IMR-90 (cell line): ENCODE data around the gene CDHR2.

Experiments
- BHLHE40 ChIP-seq: fragments of 150-350 bp; IDR thresholded peaks from 2 replicates; pipeline ENCODE4 v1.6.1; 2016; ENCODE audit warnings: mild to moderate bottlenecking, low read depth, low read length
- MAZ ChIP-seq: IDR thresholded peaks from 2 replicates; pipeline ENCODE4 v1.6.1; 2012; ENCODE audit warnings: low read depth, mild to moderate bottlenecking, low read length, improper control_type of control experiment, moderate library complexity, borderline replicate concordance
- POLR2A ChIP-seq: IDR thresholded peaks from 2 replicates; pipeline ENCODE4 v1.6.1; 2012; ENCODE audit warnings: mild to moderate bottlenecking, low read depth, low read length
- TF ChIP-seq, protein P1 (sequence below): conservative IDR thresholded peaks from 2 replicates; pipeline ENCODE4 v1.5.1; 2012; ENCODE audit warnings: mild to moderate bottlenecking, low read depth, low read length, improper control_type of control experiment
- TF ChIP-seq, protein P2 (sequence below): fragments of 150-350 bp; IDR thresholded peaks from 2 replicates; pipeline ENCODE4 v1.6.1; 2016; ENCODE audit warnings: low read depth, mild to moderate bottlenecking, low read length, moderate library complexity, borderline replicate concordance

GRCh38 chr5:176557846-176558245 is 8.7 kb downstream of the CDHR2 start:
- TF ChIP-seq, protein P1, sequence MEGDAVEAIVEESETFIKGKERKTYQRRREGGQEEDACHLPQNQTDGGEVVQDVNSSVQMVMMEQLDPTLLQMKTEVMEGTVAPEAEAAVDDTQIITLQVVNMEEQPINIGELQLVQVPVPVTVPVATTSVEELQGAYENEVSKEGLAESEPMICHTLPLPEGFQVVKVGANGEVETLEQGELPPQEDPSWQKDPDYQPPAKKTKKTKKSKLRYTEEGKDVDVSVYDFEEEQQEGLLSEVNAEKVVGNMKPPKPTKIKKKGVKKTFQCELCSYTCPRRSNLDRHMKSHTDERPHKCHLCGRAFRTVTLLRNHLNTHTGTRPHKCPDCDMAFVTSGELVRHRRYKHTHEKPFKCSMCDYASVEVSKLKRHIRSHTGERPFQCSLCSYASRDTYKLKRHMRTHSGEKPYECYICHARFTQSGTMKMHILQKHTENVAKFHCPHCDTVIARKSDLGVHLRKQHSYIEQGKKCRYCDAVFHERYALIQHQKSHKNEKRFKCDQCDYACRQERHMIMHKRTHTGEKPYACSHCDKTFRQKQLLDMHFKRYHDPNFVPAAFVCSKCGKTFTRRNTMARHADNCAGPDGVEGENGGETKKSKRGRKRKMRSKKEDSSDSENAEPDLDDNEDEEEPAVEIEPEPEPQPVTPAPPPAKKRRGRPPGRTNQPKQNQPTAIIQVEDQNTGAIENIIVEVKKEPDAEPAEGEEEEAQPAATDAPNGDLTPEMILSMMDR, result no peak
- TF ChIP-seq POLR2A, result no peak
- TF ChIP-seq, protein P2, sequence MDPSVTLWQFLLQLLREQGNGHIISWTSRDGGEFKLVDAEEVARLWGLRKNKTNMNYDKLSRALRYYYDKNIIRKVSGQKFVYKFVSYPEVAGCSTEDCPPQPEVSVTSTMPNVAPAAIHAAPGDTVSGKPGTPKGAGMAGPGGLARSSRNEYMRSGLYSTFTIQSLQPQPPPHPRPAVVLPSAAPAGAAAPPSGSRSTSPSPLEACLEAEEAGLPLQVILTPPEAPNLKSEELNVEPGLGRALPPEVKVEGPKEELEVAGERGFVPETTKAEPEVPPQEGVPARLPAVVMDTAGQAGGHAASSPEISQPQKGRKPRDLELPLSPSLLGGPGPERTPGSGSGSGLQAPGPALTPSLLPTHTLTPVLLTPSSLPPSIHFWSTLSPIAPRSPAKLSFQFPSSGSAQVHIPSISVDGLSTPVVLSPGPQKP, result no peak
- TF ChIP-seq MAZ, result no peak
- no peak for TF ChIP-seq BHLHE40
